Measurements from ENCODE around the gene LAMP1. TPM values are rescaled to one million over a fixed set of nuclear protein-coding genes. Genes with fewer than 3 reads are reported as not detected.
"Not testable (repeated sequence)": the region's sequence is repeated elsewhere in the genome, so short reads cannot be mapped to it uniquely, and the experiment has no call there.

LAMP1 gene, protein sequence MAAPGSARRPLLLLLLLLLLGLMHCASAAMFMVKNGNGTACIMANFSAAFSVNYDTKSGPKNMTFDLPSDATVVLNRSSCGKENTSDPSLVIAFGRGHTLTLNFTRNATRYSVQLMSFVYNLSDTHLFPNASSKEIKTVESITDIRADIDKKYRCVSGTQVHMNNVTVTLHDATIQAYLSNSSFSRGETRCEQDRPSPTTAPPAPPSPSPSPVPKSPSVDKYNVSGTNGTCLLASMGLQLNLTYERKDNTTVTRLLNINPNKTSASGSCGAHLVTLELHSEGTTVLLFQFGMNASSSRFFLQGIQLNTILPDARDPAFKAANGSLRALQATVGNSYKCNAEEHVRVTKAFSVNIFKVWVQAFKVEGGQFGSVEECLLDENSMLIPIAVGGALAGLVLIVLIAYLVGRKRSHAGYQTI
- total RNA-seq, result 100 to 1,000 TPM in 3 of 4 donors, 10 to 100 TPM in 1; 99.7 to 168 (median 133) TPM

DNA sequence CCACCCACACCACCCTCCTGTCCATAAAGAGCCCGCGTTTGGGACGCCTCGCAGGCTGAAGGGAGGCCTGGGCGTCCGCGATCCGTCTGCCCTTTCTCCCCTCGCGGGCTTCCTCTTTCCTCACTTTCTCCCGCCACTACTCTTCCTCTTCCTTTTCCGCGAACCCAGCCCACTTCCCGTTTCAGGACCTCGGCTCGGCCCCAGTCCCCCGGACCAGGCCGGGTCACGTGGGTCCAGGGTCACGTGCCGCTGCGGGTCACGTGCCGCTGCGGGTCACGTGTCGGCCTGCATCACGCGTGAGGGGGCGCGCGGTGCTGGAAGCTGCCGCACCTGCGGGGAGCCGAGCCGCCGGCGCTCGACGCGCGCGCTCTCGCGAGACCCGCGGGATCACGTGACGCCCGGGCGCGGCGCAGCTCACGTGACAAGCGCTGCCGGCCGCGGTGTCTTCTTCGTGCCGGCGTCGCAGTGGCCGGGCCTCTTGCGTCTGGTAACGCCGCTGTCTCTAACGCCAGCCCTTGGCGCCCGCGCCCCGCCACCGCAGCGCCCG, at the start of gene LAMP1:
LAMP1 (plus strand) TSS at position 417 of the 547 bp plus-strand sequence. CDS start 196 bp downstream, outside the sequence.
- H3K27ac ChIP-seq (replicated peaks in 1 of 4), result peak within 1 kb of the TSS; percentile 86 to 94 (median 90)
- H3K4me3 ChIP-seq, result peak within 1 kb of the TSS; percentile 91 to 99 (median 98)
- H3K36me3 ChIP-seq, result no peaks in the 10 kb centered on the region
- peaks cover 0 to 7% (median 0%) of the 10 kb centered on the region in 4 donors for H3K9me3 ChIP-seq
- TF ChIP-seq, protein P1, sequence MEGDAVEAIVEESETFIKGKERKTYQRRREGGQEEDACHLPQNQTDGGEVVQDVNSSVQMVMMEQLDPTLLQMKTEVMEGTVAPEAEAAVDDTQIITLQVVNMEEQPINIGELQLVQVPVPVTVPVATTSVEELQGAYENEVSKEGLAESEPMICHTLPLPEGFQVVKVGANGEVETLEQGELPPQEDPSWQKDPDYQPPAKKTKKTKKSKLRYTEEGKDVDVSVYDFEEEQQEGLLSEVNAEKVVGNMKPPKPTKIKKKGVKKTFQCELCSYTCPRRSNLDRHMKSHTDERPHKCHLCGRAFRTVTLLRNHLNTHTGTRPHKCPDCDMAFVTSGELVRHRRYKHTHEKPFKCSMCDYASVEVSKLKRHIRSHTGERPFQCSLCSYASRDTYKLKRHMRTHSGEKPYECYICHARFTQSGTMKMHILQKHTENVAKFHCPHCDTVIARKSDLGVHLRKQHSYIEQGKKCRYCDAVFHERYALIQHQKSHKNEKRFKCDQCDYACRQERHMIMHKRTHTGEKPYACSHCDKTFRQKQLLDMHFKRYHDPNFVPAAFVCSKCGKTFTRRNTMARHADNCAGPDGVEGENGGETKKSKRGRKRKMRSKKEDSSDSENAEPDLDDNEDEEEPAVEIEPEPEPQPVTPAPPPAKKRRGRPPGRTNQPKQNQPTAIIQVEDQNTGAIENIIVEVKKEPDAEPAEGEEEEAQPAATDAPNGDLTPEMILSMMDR (IDR thresholded peaks at IDR 0.05), result peak in 1 of 3 experiments; percentile 28
- peak; percentile 68 for TF ChIP-seq POLR2A (IDR thresholded peaks at IDR 0.05; ENCODE audit: low read depth)
- peak; percentile 31 for TF ChIP-seq EP300 (IDR thresholded peaks at IDR 0.05)
- TF ChIP-seq POLR2AphosphoS5 (IDR thresholded peaks at IDR 0.05), result peak; percentile 88 to 91
- peak; percentile 100 for DNase-seq (ENCODE audit: extremely low spot score)
- H3K4me1 ChIP-seq, result peaks cover 24 to 47% (median 45%) of the 10 kb centered on the region in 4 donors
- 0% methylated on average over 22 of the region's 74 CpGs for WGBS
- peaks cover 0 to 3% (median 0%) of the 10 kb centered on the region in 4 donors for H3K27me3 ChIP-seq
- intact Hi-C loops (cut with DNase I), result loop anchor here (5.0 to 10.0 kb wide), 3 partner anchors 68 to 98 kb away; partner anchors contain the start of genes CUL4A, GRTP1 and PCID2

DNA sequence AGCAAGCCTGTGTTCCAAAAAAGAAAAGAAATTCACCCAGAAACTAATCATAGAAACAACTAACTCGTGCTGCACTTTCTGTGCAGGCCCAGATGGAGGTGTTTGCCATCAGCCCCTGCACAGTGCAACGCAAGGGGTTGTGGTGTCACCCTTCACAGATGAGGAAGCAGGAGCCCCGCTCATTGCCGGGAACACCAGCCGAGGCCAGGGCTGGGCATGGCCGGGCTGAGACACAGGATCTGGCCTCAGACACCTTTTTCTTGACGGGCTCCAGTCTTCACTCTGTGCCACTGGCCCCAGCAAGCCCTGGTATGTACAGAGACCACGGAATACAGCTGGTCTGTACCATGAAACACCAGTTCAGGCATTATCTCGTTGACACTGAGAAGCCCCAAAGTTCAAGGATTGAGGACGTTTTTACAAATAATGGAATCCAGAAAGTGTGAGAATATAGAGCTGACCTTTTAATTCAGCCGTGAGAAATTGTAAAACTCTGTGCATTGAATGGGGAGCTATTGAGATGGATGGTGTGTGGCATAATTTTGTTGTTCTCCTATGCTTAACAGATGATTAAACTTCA, 44.4 kb upstream of the LAMP1 start:
- Histone ChIP-seq H3K27me3 (no peaks in the 10 kb centered on the region), H3K36me3 (peaks cover 77 to 99% (median 95%) of the 10 kb centered on the region in 4 donors), H3K4me1 (no peaks in the 10 kb centered on the region), H3K27ac (replicated peaks in 1 of 4) (no peak overlapping the region), H3K9me3 (no peaks in the 10 kb centered on the region), H3K4me3 (no peak overlapping the region)
- DNase-seq (ENCODE audit: extremely low spot score), result no peak
- TF ChIP-seq EP300 (IDR thresholded peaks at IDR 0.05) (no peak), POLR2AphosphoS5 (IDR thresholded peaks at IDR 0.05) (no peak), POLR2A (IDR thresholded peaks at IDR 0.05; ENCODE audit: low read depth) (no peak)
- TF ChIP-seq, protein P1 (IDR thresholded peaks at IDR 0.05), result no peak
- 80% methylated on average over 10 of the region's 11 CpGs for WGBS
- intact Hi-C loops (cut with DNase I), result no loop called here

DNA sequence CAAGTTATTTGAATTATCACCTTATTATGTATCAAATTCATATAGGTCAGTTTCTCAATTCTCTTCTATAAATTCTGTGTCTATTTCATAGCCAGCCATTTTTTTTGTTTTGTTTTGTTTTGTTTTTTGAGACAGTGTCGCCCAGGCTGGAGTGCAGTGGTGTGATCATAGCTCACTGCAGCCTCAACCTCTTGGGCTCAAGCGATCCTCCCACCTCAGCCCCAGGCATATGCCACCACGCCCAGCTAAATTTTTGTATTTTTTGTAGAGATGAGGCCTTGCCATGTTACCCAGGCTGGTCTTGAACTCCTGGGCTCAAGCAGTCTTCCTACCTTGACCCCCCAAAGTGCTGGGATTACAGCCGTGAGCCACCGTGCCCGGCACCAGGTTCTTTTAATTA, 39.1 kb upstream of the LAMP1 start:
- DNase-seq (ENCODE audit: extremely low spot score); intact Hi-C loops (cut with DNase I); H3K4me1 ChIP-seq; H3K4me3 ChIP-seq; H3K27ac ChIP-seq (replicated peaks in 1 of 4); H3K9me3 ChIP-seq; H3K27me3 ChIP-seq: not testable (repeated sequence)
- H3K36me3 ChIP-seq, result peaks cover 43 to 99% (median 86%) of the 10 kb centered on the region in 4 donors
- 96% methylated on average over 6 of the region's 6 CpGs for WGBS

DNA sequence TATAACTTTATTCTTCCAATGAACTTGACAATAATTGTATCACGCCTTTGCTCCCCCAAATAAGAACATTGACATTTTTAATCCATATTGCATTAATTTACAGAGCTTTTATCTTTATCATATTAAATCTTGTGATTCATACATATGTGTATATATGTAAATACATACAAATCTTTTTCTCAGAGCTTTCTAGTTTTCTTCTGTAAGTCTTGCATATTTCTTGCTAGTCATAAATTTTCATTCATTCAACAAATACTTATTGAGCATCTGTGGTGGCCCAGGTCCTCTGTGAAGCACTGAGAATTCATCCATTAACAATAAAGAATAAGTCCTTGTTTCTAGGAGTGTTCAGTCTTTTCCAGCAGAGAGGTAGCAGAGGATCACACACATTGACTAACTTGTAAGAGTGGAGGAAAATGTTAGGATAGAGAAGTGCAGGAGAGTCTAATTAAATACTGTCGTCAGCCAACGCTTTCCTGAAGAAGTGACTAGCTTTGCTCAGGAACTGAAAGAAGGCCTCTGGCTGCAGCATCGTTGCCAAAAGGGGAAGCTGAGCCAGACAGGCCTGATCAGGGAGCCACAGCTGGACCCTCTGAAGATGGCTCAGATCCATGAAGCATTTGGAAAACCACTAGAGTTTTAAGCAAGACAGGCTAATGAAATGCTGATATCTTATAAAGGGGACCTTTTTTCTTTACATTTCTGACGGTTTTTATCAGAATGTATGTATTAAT, 38.6 kb upstream of the LAMP1 start:
- Histone ChIP-seq H3K4me3 (no peak overlapping the region), H3K9me3 (no peaks in the 10 kb centered on the region), H3K27ac (replicated peaks in 1 of 4) (no peak overlapping the region), H3K36me3 (peaks cover 43 to 99% (median 85%) of the 10 kb centered on the region in 4 donors), H3K4me1 (no peaks in the 10 kb centered on the region), H3K27me3 (no peaks in the 10 kb centered on the region)
- DNase-seq (ENCODE audit: extremely low spot score), result no peak
- TF ChIP-seq POLR2AphosphoS5 (IDR thresholded peaks at IDR 0.05) (no peak), POLR2A (IDR thresholded peaks at IDR 0.05; ENCODE audit: low read depth) (no peak), EP300 (IDR thresholded peaks at IDR 0.05) (no peak)
- TF ChIP-seq, protein P1 (IDR thresholded peaks at IDR 0.05), result no peak
- intact Hi-C loops (cut with DNase I), result no loop called here
- 90% methylated on average over 5 of the region's 5 CpGs for WGBS
